Muscle layer of colon (tissue), 2 donors: ENCODE measurements around the gene PRAMEF12.

Experiments used
- H3K27ac ChIP-seq: one replicate; pipeline ENCODE4 v1.7.0; 2013; ENCODE audit warnings: low read depth, mild to moderate bottlenecking, low read length, moderate library complexity
- H3K27me3 ChIP-seq, 2 donors: one replicate each; pipeline ENCODE4 v1.7.0; 2013; ENCODE audit warnings: low read length in 2 of 2, mild to moderate bottlenecking in 2 of 2; ENCODE audit not compliant: insufficient read depth in 2 of 2, control insufficient read depth in 1 of 2
- H3K36me3 ChIP-seq: one replicate; pipeline ENCODE4 v1.7.0; 2013; ENCODE audit warnings: mild to moderate bottlenecking, low read length; ENCODE audit not compliant: insufficient read depth
- H3K4me1 ChIP-seq: one replicate; pipeline ENCODE4 v1.7.0; 2013; ENCODE audit warnings: mild to moderate bottlenecking, low read length; ENCODE audit not compliant: insufficient read depth
- H3K4me3 ChIP-seq, 2 donors: one replicate each; pipeline ENCODE4 v1.7.0; 2013; ENCODE audit warnings: low read length in 2 of 2, low read depth in 1 of 2, mild to moderate bottlenecking in 1 of 2, moderate library complexity in 1 of 2
- H3K9ac ChIP-seq: one replicate; pipeline ENCODE4 v1.7.0; 2013; ENCODE audit warnings: low read length
- H3K9me3 ChIP-seq: one replicate; pipeline ENCODE4 v1.7.0; 2013; ENCODE audit warnings: mild to moderate bottlenecking, low read length
- donor health status: abdominal sarcoma.
- donor health status: Adenocarcinoma of cecum.

Gene PRAMEF12

DNA sequence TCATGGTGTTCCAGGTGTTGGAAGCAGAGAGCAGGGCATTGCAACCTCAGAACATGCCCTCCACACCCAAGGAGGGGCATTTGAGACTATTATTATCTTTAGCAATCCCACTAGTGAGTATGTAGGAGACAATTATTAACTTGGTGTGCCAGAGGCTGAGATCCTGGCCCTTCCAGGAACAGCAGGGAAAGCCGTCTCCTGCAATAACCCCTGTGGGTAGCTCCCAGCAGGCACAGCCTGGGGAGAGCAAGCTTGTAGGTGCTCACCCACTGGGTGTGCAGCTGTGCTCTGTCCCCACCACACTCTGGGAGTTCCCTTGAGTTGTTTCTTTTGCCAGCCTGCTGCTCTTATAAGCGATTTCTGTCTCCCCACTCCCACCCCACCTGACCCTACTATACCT lies 17.3 kb upstream of the PRAMEF12 start:
- Histone ChIP-seq H3K4me3 (no peak overlapping the region), H3K27ac (no peak overlapping the region), H3K4me1 (no peaks in the 10 kb centered on the region), H3K27me3 (peaks cover 0 to 8% of the 10 kb centered on the region in 2 donors), H3K9me3 (no peaks in the 10 kb centered on the region), H3K9ac (no peak overlapping the region), H3K36me3 (no peaks in the 10 kb centered on the region)

DNA sequence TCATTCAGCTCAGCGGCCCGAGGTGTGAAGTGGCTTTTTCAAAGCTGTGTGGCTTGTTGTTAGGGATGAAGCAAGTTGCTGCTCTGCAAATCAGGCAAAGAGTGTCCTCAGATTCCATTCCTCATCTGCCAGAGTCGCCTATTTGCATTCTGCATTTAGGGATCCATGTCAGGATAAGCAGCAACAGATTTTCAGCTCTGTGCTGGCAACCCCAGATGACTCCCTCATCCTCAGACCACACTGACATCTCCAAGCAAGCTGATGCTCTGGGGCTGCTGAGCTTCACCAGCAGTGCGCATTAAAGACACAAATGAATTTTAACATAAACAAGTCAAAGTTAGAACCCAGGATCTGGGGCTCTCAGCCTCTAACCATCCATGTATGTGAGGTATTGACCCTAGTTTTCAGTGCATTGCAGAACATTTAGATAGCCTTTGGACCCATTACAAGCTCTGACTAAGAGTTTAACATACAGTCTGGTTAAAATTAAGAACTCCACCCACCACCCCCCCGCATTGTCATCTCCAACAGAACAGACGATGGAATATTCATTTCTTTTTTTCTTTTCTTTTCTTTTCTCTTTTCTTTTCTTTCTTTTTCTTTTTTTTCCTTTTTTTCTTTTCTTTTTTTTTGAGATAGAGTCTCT lies 16.6 kb upstream of the PRAMEF12 start:
- no peaks in the 10 kb centered on the region for H3K36me3 ChIP-seq

DNA sequence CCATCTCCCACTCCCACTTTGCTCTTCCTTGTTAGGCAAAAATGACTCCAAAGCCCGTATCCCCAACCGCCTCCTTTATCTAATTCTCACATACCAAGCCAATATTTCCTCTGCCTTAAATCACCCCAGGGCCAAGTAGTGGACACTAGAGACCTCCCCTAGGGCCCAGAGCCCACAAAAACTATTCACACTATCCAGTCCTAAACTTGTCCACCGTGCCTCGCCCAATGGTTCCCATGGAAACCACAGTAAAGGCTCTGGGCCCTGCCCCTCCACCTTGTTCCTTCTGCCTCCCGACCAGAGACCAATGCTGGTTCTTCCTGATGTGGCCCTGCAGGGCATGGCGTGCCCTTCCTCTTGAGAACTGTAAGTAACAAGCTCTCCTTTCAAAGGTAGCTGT lies 15.7 kb upstream of the PRAMEF12 start:
- Histone ChIP-seq H3K27ac (no peak overlapping the region), H3K9me3 (no peaks in the 10 kb centered on the region), H3K4me3 (no peak overlapping the region), H3K27me3 (peaks cover 0 to 8% of the 10 kb centered on the region in 2 donors), H3K36me3 (no peaks in the 10 kb centered on the region), H3K9ac (no peak overlapping the region), H3K4me1 (no peaks in the 10 kb centered on the region)

More for the DNA sequence above, 16.6 kb upstream of the PRAMEF12 start:
- H3K4me1 ChIP-seq: no peaks in the 10 kb centered on the region
- no peak overlapping the region for H3K9ac ChIP-seq
- H3K9me3 ChIP-seq: no peaks in the 10 kb centered on the region
- no peak overlapping the region for H3K27ac ChIP-seq
- peaks cover 0 to 8% of the 10 kb centered on the region in 2 donors for H3K27me3 ChIP-seq
- no peak overlapping the region for H3K4me3 ChIP-seq

DNA sequence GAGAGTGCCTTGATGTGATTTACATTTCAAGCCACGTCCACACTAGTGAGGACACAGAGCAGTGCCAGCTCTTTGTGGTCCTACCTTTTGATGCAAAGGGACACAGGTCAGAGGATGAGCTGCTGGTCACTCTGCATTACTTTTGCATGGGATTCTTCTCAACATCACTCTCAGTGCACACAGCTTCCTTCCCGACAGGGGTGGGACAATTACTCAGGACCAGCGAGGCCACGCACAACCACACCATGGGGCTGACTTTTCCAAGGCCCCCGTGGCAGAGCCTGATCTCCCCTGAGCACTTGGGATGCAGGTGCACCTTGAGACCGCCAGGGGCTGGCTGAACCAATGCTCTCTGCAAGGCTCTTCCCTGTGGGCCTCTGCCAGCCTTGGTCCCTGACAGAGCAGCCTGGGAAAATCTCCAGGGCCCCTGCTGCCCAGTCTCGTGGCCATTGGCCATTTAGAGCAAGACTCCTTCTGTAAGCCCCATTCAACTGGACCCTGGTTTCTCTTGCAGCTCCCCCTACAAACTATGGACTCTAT lies 13.2 kb upstream of the PRAMEF12 start:
- H3K4me3 ChIP-seq: no peak overlapping the region
- no peak overlapping the region for H3K27ac ChIP-seq
- no peak overlapping the region for H3K9ac ChIP-seq
- H3K27me3 ChIP-seq: peaks cover 0 to 8% of the 10 kb centered on the region in 2 donors
- no peaks in the 10 kb centered on the region for H3K4me1 ChIP-seq
- H3K36me3 ChIP-seq: no peaks in the 10 kb centered on the region
- H3K9me3 ChIP-seq: no peaks in the 10 kb centered on the region

DNA sequence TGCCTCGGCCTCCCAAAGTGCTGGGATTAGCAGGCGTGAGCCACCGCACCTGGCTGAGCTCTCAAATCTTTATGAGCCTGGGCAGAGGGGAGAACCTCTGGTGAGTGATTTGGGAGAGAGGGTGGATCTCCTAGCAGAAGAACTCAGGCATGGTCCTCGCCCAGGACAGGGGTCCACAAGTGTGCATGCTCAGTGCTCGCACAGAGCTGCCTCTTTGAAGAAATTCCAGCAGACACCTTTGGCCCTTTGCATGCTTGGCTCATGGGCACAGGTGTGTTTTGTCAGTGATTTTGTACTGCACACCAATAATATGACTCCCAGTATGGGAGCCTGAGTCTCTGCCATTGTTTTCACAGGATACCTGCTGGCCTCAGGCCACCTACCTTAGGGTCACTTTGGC lies 11.8 kb upstream of the PRAMEF12 start:
- Histone ChIP-seq H3K9ac (no peak overlapping the region), H3K4me1 (no peaks in the 10 kb centered on the region), H3K9me3 (no peaks in the 10 kb centered on the region), H3K27me3 (peaks cover 0 to 8% of the 10 kb centered on the region in 2 donors), H3K27ac (no peak overlapping the region), H3K4me3 (no peak overlapping the region), H3K36me3 (no peaks in the 10 kb centered on the region)

DNA sequence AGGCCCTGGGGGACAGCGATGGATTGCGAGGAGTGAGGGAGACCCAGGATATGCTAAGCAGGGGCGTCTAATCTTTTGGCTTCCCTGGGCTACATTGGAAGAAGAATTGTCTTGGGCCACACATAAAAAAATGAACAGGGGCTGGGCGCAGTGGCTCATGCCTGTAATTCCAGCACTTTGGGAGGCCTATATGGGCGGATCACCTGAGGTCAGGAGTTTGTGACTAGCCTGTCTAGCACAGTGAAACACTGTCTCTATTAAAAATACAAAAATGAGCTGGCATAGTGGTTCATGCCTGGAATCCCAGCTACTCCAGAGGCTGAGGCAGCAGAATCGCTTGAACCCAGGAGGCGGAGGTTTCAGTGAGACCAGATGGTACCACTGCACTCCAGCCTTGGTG lies 10.8 kb upstream of the PRAMEF12 start:
- H3K27ac ChIP-seq: no peak overlapping the region
- no peaks in the 10 kb centered on the region for H3K36me3 ChIP-seq
- no peak overlapping the region for H3K9ac ChIP-seq
- peaks cover 0 to 8% of the 10 kb centered on the region in 2 donors for H3K27me3 ChIP-seq
- H3K4me3 ChIP-seq: no peak overlapping the region
- H3K4me1 ChIP-seq: no peaks in the 10 kb centered on the region
- no peaks in the 10 kb centered on the region for H3K9me3 ChIP-seq

DNA sequence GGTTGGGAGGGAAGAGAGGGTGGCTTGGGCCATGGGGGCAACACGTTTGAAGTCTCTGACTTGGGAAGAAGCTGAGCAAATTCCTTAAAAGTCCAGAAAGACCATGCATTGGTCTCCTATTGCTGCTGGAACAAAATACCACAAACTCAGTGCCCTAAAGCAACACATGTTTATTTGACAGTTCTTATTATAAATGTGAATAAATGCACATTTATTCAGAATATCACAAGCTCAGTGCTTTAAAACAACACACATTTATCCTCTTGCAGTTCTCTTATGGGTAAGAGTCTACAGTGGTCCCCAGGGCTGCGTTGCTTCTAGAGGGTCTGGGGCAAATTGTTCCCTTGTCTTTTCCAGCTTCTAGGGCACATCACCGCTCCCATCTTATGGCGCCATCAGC lies 10.1 kb upstream of the PRAMEF12 start:
- H3K27ac ChIP-seq: no peak overlapping the region
- H3K4me1 ChIP-seq: no peaks in the 10 kb centered on the region
- no peak overlapping the region for H3K4me3 ChIP-seq
- no peak overlapping the region for H3K9ac ChIP-seq
- no peaks in the 10 kb centered on the region for H3K9me3 ChIP-seq
- peaks cover 0 to 8% of the 10 kb centered on the region in 2 donors for H3K27me3 ChIP-seq
- no peaks in the 10 kb centered on the region for H3K36me3 ChIP-seq

DNA sequence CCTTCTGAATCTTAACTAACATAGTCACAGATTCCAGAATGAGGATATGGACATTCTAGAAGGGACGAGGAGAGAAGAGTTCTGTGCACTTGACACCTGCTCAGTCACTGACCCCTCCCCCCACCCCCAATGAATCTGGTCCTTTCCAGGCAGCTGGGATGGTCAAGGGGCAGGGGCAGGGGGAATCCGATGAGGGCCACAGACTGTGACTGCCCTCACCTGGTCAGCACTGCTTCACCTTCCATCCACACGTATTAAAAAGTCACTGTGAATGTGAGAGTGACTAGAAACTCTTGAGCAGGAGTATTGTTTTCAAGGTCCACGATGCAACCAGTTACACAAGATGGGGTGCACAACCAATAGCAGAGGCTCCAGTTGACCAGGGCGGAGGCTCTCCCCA lies 9.5 kb upstream of the PRAMEF12 start:
- Histone ChIP-seq H3K4me1 (no peaks in the 10 kb centered on the region), H3K36me3 (no peaks in the 10 kb centered on the region), H3K9ac (no peak overlapping the region), H3K4me3 (no peak overlapping the region), H3K27ac (no peak overlapping the region), H3K27me3 (peaks cover 0 to 8% of the 10 kb centered on the region in 2 donors), H3K9me3 (no peaks in the 10 kb centered on the region)

DNA sequence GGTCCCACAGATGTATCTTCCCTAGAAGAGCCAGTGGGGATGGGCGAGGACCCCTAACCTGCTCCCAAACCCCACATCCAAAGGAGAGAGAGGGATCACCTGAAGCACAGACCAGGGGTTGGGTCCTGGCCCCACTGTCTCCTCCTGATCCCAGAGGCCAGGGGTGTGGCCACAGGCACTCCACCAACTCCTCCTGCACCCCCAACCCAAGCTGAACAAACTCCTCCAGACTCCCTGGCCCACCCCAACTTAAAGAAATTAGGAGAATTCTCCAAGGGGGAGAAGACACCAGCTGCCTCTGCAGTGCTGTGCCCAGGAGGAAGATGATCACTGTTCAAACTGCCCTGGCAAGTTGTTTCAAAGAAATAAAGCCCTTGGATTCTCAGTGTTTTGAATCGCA lies 4.5 kb upstream of the PRAMEF12 start:
- no peak overlapping the region for H3K9ac ChIP-seq
- no peaks in the 10 kb centered on the region for H3K36me3 ChIP-seq
- no peak overlapping the region for H3K4me3 ChIP-seq
- H3K27ac ChIP-seq: no peak overlapping the region
- no peaks in the 10 kb centered on the region for H3K9me3 ChIP-seq
- peaks cover 0 to 8% of the 10 kb centered on the region in 2 donors for H3K27me3 ChIP-seq
- H3K4me1 ChIP-seq: no peaks in the 10 kb centered on the region

DNA sequence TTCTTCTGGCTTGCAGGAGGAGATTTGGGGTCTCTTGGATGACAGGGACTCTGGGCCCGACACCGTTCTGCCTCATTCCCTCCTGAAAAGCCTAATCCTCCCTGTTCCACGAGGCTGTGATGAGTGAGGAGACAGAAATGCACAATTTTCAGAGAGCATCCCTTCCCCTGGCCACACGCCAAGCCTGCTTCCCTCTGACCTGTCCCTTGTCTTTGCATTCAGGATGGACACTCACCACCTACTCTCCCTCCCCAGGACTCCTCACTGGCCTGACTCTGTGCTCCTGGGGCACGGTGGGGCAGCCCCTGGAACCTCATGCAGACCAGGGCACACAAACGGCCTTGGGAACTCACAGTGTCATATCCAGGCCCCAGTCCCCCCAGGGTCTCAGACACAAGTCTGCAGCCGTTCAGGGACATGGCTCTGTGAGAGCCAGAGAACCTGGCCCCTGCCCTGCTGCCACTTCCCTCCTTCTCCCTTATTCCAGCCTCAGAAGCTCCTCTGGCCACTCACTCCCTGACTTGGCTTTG lies 3.5 kb upstream of the PRAMEF12 start:
- no peaks in the 10 kb centered on the region for H3K36me3 ChIP-seq
- H3K9me3 ChIP-seq: no peaks in the 10 kb centered on the region
- H3K27me3 ChIP-seq: peaks cover 0 to 10% of the 10 kb centered on the region in 2 donors
- H3K4me3 ChIP-seq: no peak overlapping the region
- H3K9ac ChIP-seq: no peak overlapping the region
- H3K4me1 ChIP-seq: no peaks in the 10 kb centered on the region
- no peak overlapping the region for H3K27ac ChIP-seq

DNA sequence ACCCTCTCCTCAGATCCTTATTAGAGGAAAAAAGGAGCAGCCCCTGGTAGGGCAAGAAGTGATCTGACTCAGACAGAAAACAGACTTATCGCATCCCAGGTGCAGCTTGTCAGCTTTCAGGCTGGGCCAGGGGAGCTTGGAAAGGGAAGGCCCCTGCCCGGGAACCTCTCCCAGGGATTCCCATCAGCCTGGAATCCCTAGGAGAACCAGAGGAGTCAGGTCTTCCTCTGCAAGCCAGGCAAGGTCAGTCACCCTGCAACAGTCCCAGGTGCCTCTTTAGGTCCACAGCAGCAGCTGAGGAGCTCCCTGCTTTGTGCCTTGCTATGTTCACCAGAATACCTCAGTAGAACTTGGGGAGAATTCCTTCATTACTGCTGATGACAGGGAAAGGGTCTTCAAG lies 2.9 kb upstream of the PRAMEF12 start:
- Histone ChIP-seq H3K4me3 (no peak overlapping the region), H3K9ac (no peak overlapping the region), H3K4me1 (no peaks in the 10 kb centered on the region), H3K36me3 (no peaks in the 10 kb centered on the region), H3K27me3 (peaks cover 0 to 12% of the 10 kb centered on the region in 2 donors), H3K27ac (no peak overlapping the region), H3K9me3 (no peaks in the 10 kb centered on the region)

DNA sequence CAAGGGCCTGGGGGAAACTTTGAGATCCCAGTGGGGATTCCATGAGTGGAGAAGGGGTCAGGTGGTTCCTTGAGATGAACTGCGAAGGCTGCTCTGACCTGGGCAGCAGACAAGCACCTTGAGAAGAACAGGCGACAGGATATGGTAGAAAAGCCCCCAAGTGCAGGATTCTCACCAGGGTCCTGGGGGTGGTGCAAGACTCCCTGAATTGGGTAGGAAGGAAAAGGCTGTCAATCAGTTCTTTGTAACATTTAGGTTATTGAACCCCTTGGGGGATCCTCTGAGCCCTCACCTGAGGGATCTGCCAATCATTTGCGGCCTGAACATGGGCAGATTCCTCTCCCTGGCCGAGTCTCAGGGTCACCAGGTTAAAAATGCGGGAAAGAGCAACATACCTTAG lies 2.4 kb upstream of the PRAMEF12 start:
- no peaks in the 10 kb centered on the region for H3K36me3 ChIP-seq
- no peaks in the 10 kb centered on the region for H3K9me3 ChIP-seq
- H3K27ac ChIP-seq: no peak overlapping the region
- no peaks in the 10 kb centered on the region for H3K4me1 ChIP-seq
- H3K9ac ChIP-seq: no peak overlapping the region
- peaks cover 0 to 12% of the 10 kb centered on the region in 2 donors for H3K27me3 ChIP-seq
- no peak overlapping the region for H3K4me3 ChIP-seq
